ENCODE data around the gene ALCAM. TPM values are rescaled to one million over a fixed set of nuclear protein-coding genes. Genes with fewer than 3 reads are reported as not detected.

The ALCAM gene
- total RNA-seq, 4 donors from 2014 or later = 7.3 to 249 (median 26.8) TPM

DNA sequence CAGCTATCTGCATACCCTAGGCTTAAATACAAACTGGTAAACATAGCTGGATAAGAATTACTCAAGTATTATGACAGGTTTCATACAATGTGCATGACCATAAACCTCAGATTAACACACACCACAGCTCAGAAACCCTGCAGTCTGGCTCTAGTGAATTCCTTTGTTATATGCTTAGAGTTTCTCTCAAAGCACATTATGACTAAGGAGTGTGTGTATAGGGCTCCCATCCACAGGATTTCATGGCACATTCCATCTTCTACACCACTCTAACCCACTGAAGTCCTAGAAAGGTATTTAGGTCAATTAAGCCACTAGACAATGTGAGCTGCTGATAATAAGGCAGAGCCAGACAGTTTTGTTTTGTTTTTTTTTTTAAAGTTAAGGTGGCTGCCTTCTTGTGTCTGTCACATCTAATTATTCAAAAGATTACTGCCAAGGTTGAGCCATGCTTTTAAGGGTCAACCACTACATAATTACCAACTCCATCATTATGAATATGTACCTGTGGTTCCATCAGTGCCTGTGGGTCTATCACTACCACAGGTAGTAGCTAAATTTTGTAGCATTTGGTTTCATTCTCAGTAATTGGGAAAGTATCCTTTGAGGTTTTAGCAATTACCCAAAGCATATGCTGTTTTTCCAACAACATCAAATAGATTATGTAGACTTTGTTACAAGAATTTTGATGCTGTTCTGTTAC is 107.0 kb downstream of the ALCAM start:
- TF ChIP-seq, protein P1, sequence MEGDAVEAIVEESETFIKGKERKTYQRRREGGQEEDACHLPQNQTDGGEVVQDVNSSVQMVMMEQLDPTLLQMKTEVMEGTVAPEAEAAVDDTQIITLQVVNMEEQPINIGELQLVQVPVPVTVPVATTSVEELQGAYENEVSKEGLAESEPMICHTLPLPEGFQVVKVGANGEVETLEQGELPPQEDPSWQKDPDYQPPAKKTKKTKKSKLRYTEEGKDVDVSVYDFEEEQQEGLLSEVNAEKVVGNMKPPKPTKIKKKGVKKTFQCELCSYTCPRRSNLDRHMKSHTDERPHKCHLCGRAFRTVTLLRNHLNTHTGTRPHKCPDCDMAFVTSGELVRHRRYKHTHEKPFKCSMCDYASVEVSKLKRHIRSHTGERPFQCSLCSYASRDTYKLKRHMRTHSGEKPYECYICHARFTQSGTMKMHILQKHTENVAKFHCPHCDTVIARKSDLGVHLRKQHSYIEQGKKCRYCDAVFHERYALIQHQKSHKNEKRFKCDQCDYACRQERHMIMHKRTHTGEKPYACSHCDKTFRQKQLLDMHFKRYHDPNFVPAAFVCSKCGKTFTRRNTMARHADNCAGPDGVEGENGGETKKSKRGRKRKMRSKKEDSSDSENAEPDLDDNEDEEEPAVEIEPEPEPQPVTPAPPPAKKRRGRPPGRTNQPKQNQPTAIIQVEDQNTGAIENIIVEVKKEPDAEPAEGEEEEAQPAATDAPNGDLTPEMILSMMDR (IDR thresholded peaks at IDR 0.05; ENCODE audit: low read depth) = no peak

DNA sequence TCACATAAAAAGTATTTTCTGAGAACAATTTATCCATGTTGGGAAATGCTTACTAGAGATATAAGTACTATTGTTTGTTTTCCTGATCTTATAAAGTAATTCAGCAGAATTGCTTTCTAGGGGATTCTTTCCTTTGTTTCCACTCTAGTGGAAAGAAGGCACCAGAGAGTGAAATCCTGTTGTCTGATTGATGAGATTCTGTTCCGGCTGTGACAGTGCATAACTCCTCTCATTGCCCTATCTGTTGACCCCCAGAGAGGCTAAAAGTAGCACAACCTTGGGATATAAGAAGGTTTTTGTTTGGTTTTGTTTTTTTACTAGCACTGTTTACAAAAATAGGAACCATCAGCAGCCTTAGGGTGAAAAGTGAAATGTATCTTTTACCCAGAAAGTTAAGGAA is 114.1 kb downstream of the ALCAM start:
- TF ChIP-seq, protein P1 (IDR thresholded peaks at IDR 0.05; ENCODE audit: low read depth) = no peak

DNA sequence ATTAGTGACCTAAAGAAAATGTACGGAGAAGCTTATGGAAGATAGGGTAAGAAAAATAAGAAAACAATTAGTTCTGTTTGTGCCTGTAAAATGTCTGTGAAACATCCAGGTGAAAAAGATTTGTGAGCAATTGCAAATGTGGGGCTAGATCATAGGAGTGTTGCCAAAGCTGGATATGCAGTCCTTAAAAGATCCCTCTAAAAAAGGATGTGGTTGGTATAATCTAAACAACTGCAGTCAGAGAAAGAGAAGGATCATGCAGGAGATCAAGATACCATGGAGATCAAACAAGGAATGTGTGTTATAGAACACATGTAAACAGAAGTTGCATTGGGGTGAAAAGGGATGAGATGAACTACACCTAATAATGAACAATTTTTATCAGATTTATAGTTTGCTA is 116.8 kb downstream of the ALCAM start:
- TF ChIP-seq, protein P1 (IDR thresholded peaks at IDR 0.05; ENCODE audit: low read depth) = no peak

DNA sequence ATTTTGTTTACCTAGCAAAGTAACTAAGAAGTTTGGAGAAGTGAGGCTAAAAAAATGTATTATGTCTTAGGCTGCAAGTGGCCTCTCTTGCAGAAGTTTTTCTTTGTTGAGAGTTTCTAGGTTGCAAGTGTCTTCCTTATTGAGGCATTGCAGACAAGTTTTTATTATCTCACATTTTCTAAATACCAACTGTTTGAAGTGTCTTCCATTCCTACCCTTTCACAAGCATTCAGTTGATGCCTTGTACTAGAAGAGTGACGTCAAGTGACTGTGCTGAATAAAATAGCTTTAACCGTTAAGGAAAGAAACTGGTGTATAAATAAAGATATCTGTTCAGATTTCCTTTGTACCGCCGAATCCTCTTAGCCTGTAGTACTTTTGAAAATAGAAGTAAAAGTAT is 123.3 kb downstream of the ALCAM start:
- TF ChIP-seq, protein P1 (IDR thresholded peaks at IDR 0.05; ENCODE audit: low read depth) = no peak

DNA sequence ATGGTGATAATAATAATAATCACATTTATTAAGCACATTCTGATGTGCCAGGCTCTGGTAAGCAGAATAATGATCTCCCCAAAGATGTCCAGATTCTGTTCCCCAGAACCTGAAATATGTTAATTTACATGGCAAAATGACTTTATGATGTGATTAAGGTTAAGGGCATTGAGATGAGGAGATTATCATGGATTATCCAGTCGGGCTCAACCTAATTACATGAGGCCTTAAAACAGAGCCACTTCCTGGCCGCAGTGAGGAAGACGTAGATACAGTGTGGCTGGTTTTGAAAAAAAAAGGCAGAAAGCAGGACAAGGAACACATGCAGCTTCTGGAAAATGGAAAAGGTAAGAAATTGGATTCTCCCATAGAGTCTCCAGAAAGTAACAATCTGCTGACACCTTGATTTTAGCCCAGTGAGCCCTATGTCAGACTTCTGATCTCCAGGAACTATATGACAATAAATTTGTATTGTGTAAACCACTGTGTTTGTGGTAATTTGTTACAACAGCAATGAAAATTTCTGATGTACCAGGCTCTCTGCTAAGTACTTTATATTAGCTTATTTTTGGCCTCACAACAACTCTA is 126.7 kb downstream of the ALCAM start:
- TF ChIP-seq, protein P1 (IDR thresholded peaks at IDR 0.05; ENCODE audit: low read depth) = no peak

DNA sequence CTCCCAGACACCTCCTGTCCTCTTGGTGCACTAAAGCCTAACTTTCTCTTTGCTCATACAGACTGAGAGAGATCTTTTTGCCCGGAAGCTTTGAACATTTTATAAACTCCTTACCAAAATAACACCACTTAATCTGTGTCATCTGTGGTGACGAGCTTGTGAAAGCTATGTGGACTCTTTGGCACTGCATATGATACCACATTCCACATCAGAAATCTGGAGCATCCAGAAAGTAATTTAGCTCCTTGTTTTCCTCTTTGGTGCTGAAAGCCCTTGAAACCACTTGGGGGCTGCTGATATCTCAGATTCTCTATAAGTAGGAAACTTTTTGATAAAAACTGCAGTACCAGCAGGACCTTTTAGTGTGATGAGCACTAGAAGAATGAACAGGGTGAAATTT is 128.3 kb downstream of the ALCAM start:
- TF ChIP-seq, protein P1 (IDR thresholded peaks at IDR 0.05; ENCODE audit: low read depth) = no peak

DNA sequence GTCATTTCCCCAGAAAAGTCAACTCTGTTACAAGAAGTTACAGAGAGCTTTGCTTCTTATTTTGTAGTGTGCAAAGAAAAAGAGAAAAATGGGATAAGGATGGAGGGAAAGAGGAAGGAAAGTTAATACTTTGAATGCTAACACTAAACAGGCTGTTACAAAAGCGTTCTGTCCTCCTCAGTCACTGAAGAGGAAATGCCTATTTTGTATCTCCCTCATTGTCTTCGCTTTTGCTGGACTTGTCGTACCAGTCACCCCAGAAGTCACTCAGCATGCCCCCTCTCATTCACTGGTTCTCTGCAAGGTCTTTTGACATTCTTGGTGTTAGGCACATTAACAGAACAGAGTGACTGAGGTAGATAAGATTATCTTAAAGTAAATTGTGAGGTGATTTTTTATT is 129.6 kb downstream of the ALCAM start:
- TF ChIP-seq, protein P1 (IDR thresholded peaks at IDR 0.05; ENCODE audit: low read depth) = no peak

All from subcutaneous adipose tissue (tissue), 4 donors.